K562 (cell line): Measurements from ENCODE around the gene BTBD16.

Source experiments
- ATF3 ChIP-seq, 2 experiments: fragments of 450-650 bp in 1 of 2; sonication (generic) in 1 of 2; formaldehyde crosslinking in 1 of 2; IDR thresholded peaks in 1 of 2; conservative IDR thresholded peaks in 1 of 2; 2 replicates each; pipeline versions ENCODE4 v1.6.1 to v1.8.1; 2016 to 2023; ENCODE audit warnings: mild to moderate bottlenecking in 2 of 2, moderate library complexity in 2 of 2, inconsistent platforms in 1 of 2, missing genetic modification reagents in 1 of 2
- CBX5 ChIP-seq: IDR thresholded peaks from 2 replicates; pipeline ENCODE4 v1.6.1; 2014; ENCODE audit warnings: low read depth, borderline replicate concordance
- CTCF ChIP-seq, 3 experiments: IDR thresholded peaks in 2 of 3; conservative IDR thresholded peaks in 1 of 3; 2 replicates each; pipeline ENCODE4 v1.5.1; 2011 to 2012; ENCODE audit warnings: low read length in 3 of 3, mild to moderate bottlenecking in 3 of 3, control low read depth in 2 of 3, improper control_type of control experiment in 1 of 3, inconsistent platforms in 1 of 3, low read depth in 1 of 3, mixed read lengths in 1 of 3, moderate library complexity in 1 of 3; ENCODE audit not compliant: insufficient read depth in 2 of 3
- E2F5 ChIP-seq: sonication (generic); formaldehyde crosslinking; IDR thresholded peaks from 2 replicates; pipeline ENCODE4 v1.8.0; 2022; ENCODE audit warnings: mild to moderate bottlenecking, missing genetic modification reagents
- JUND ChIP-seq, 2 experiments: IDR thresholded peaks; 2 replicates in 1 of 2; 3 replicates in 1 of 2; pipeline ENCODE4 v1.6.1; 2011; ENCODE audit warnings: borderline replicate concordance in 2 of 2, low read depth in 2 of 2, low read length in 2 of 2, improper control_type of control experiment in 1 of 2, missing biosample characterization in 1 of 2, missing genetic modification characterization in 1 of 2, missing genetic modification reagents in 1 of 2
- NUFIP1 ChIP-seq: fragments of 450-650 bp; IDR thresholded peaks from 2 replicates; pipeline ENCODE4 v1.6.1; 2018; ENCODE audit not compliant: partially characterized antibody
- POLR2AphosphoS5 ChIP-seq: IDR thresholded peaks from 2 replicates; pipeline ENCODE4 v1.6.1; 2011; ENCODE audit warnings: mild to moderate bottlenecking, low read depth, low read length, moderate library complexity; ENCODE audit not compliant: control insufficient read depth, insufficient read depth
- RBM15 ChIP-seq: fragments of 200-400 bp; formaldehyde crosslinking; IDR thresholded peaks from 2 replicates; pipeline ENCODE4 v1.6.1; 2018; ENCODE audit warnings: mild to moderate bottlenecking, low read length, moderate library complexity; ENCODE audit not compliant: insufficient read depth
- TFAP4 ChIP-seq: sonication (generic); formaldehyde crosslinking; IDR thresholded peaks from 2 replicates; pipeline ENCODE4 v1.8.0; 2022; ENCODE audit warnings: missing genetic modification reagents, mild to moderate bottlenecking, moderate library complexity, borderline replicate concordance
- ZBTB40 ChIP-seq, 2 experiments: fragments of 450-650 bp in 1 of 2; sonication (generic) in 1 of 2; formaldehyde crosslinking in 1 of 2; IDR thresholded peaks; 2 replicates each; pipeline versions ENCODE4 v1.7.1 to v1.9.0; 2016 to 2022; ENCODE audit warnings: inconsistent platforms in 1 of 2, mild to moderate bottlenecking in 1 of 2, missing genetic modification reagents in 1 of 2
- ZNF785 ChIP-seq: fragments of 250-450 bp; sonication (Bioruptor Pico); IDR thresholded peaks from 2 replicates; pipeline ENCODE4 v1.4.0; 2020; ENCODE audit warnings: mild to moderate bottlenecking

- TF ChIP-seq ATF3 (IDR thresholded peaks at IDR 0.05), result no peak
- TF ChIP-seq ATF3 (CRISPR knock-in tag; conservative IDR thresholded peaks at IDR 0.05), result no peak
- no peak for TF ChIP-seq TFAP4 (CRISPR knock-in tag)
- no peak for TF ChIP-seq JUND (IDR thresholded peaks at IDR 0.05; ENCODE audit: borderline replicate concordance, low read depth, low read length)
- TF ChIP-seq JUND (tag; IDR thresholded peaks at IDR 0.05; ENCODE audit: borderline replicate concordance, low read depth, low read length), result no peak
- TF ChIP-seq RBM15, result no peak
- TF ChIP-seq POLR2AphosphoS5, result no peak
- no peak for TF ChIP-seq E2F5 (CRISPR knock-in tag)
- TF ChIP-seq CTCF (IDR thresholded peaks at IDR 0.05 in 2 of 3, conservative IDR thresholded peaks at IDR 0.05 in 1 of 3; ENCODE audit: insufficient read depth in 2 of 3, low read depth in 1 of 3, low read length in 3 of 3), result no peak
- TF ChIP-seq CBX5, result no peak
- no peak for TF ChIP-seq NUFIP1
- no peak for TF ChIP-seq ZNF785 (CRISPR knock-in tag)
- no peak for TF ChIP-seq ZBTB40 (IDR thresholded peaks at IDR 0.05)
- TF ChIP-seq ZBTB40 (CRISPR knock-in tag; IDR thresholded peaks at IDR 0.05), result no peak
These were observed 104.0 kb downstream of the BTBD16 start for GRCh38 chr10:122374859-122375678.
